Upper lobe of left lung (tissue), 4 donors: ENCODE results near the gene SNRNP70.

Source experiments
- EP300 ChIP-seq, 4 donors: sonication (generic); formaldehyde crosslinking; IDR thresholded peaks; one replicate each; pipeline ENCODE4 v1.5.1; 2017; ENCODE audit warnings: antibody characterized with exemption in 4 of 4, control low read depth in 2 of 4
- POLR2A ChIP-seq, 4 donors: fragments of 450-650 bp; IDR thresholded peaks; one replicate each; pipeline ENCODE4 v1.5.1; 2016 to 2017; ENCODE audit warnings: antibody characterized with exemption in 4 of 4, mild to moderate bottlenecking in 2 of 4
- TF ChIP-seq, protein P1 (sequence below), 6 experiments: fragments of 450-650 bp in 4 of 6; fragments of 200-600 bp in 2 of 6; sonication (generic) in 2 of 6; IDR thresholded peaks; one replicate each; pipeline ENCODE4 v1.5.1; 2016 to 2019; ENCODE audit warnings: antibody characterized with exemption in 6 of 6

DNA sequence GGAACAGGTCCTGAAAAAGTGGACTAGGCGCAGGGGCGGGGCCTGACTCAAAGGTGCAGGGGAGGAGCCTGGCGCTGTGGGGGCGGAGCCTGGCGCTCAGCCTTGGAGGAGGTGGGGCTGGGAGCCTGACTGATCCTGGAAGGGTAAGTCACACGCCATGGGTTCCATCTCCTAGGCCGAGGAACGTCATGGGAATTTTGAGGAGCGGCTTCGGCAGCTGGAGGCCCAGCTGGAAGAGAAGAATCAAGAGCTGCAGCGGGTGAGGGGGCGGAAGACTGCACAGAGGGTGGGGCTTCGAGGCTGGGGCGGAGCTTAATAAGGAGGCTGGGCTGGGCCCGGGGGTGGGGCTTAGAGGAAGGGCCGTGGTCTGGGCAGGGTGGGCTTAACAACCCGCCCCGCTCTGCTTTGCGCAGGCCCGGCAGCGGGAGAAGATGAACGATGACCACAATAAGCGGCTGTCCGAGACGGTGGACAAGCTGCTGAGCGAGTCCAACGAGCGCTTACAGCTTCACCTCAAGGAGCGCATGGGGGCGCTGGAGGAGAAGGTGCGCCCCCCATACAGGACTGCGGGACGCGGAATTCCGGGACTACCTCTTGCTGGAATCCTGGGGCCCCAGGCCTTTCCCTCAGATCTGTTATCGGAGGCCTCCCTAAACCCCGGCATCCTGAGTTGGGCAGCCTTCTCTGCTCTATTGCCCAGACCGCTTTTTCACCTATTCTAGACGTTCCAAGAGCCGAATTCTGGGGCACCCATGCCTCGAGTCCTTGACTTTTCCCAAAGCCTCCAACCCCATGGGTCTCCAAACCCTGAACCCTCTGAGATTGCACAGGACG is 48.6 kb downstream of the SNRNP70 start:
- TF ChIP-seq, protein P1, sequence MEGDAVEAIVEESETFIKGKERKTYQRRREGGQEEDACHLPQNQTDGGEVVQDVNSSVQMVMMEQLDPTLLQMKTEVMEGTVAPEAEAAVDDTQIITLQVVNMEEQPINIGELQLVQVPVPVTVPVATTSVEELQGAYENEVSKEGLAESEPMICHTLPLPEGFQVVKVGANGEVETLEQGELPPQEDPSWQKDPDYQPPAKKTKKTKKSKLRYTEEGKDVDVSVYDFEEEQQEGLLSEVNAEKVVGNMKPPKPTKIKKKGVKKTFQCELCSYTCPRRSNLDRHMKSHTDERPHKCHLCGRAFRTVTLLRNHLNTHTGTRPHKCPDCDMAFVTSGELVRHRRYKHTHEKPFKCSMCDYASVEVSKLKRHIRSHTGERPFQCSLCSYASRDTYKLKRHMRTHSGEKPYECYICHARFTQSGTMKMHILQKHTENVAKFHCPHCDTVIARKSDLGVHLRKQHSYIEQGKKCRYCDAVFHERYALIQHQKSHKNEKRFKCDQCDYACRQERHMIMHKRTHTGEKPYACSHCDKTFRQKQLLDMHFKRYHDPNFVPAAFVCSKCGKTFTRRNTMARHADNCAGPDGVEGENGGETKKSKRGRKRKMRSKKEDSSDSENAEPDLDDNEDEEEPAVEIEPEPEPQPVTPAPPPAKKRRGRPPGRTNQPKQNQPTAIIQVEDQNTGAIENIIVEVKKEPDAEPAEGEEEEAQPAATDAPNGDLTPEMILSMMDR (IDR thresholded peaks at IDR 0.05): no peak
- no peak for TF ChIP-seq EP300 (IDR thresholded peaks at IDR 0.05)
- no peak for TF ChIP-seq POLR2A (IDR thresholded peaks at IDR 0.05)
